Osteoblast (primary cell): ENCODE data around the gene MARVELD1. TPM values are rescaled to one million over a fixed set of nuclear protein-coding genes. Genes with fewer than 3 reads are reported as not detected.

Experiments
- DNase-seq: peaks from one replicate; pipeline ENCODE4 v3.0.0; 2011; ENCODE audit warnings: low spot score, mixed read lengths; ENCODE audit not compliant: insufficient read length; ENCODE audit errors: missing footprints
- H2AFZ ChIP-seq: 2 replicates; pipeline ENCODE4 v1.6.0; 2011; ENCODE audit warnings: mild to moderate bottlenecking, low read length
- H3K27ac ChIP-seq: 2 replicates; pipeline ENCODE4 v1.5.1; 2011; ENCODE audit warnings: mild to moderate bottlenecking, low read depth, low read length, moderate library complexity
- H3K27me3 ChIP-seq: 2 replicates; pipeline ENCODE4 v1.6.0; 2012; ENCODE audit warnings: mild to moderate bottlenecking, control low read depth, inconsistent platforms, low read length, moderate library complexity; ENCODE audit not compliant: insufficient read depth
- H3K36me3 ChIP-seq: 2 replicates; pipeline ENCODE4 v1.5.1; 2011; ENCODE audit warnings: mild to moderate bottlenecking, low read length, control low read depth, moderate library complexity; ENCODE audit not compliant: insufficient read depth
- H3K4me1 ChIP-seq: 2 replicates; pipeline ENCODE4 v1.5.1; 2011; ENCODE audit warnings: mild to moderate bottlenecking, low read length, control low read depth, moderate library complexity; ENCODE audit not compliant: insufficient read depth
- H3K4me2 ChIP-seq: 2 replicates; pipeline ENCODE4 v1.6.0; 2011; ENCODE audit warnings: mild to moderate bottlenecking, low read length; ENCODE audit not compliant: insufficient read depth
- H3K4me3 ChIP-seq: fragments of 200-600 bp; sonication (generic); 3 replicates; pipeline ENCODE4 v1.5.1; 2012; ENCODE audit warnings: mild to moderate bottlenecking, low read length, inconsistent platforms; ENCODE audit not compliant: insufficient read depth
- H3K79me2 ChIP-seq: 2 replicates; pipeline ENCODE4 v1.6.0; 2012; ENCODE audit warnings: mild to moderate bottlenecking, low read length, control low read depth, inconsistent platforms; ENCODE audit not compliant: insufficient read depth
- H3K9me3 ChIP-seq: 2 replicates; pipeline ENCODE4 v1.5.1; 2011; ENCODE audit warnings: low read depth, low read length, control low read depth
- H4K20me1 ChIP-seq: 2 replicates; pipeline ENCODE4 v1.6.0; 2012; ENCODE audit warnings: mild to moderate bottlenecking, low read length, control low read depth; ENCODE audit not compliant: insufficient read depth
- CTCF ChIP-seq: IDR thresholded peaks from 2 replicates; pipeline ENCODE4 v1.5.1; 2011; ENCODE audit warnings: mild to moderate bottlenecking, low read depth, low read length, moderate library complexity; ENCODE audit errors: extremely low read depth
- total RNA-seq: library from RNA; depleted of rRNA; stranded (reverse); fragments of >200 nt; gene quantifications from 2 replicates; pipeline ENCODE4 v1.2.3, GENCODE V29; 2012

MARVELD1 gene
- total RNA-seq, 1 donor, result 57.5 TPM

- no peaks in the 10 kb centered on the region for H3K4me1 ChIP-seq
- no peaks in the 10 kb centered on the region for H3K27me3 ChIP-seq
- no peaks in the 10 kb centered on the region for H3K9me3 ChIP-seq
- H2AFZ ChIP-seq, result no peak overlapping the region
- no peak overlapping the region for H3K4me2 ChIP-seq
- H4K20me1 ChIP-seq, result peaks cover 13% of the 10 kb centered on the region
- H3K79me2 ChIP-seq, result no peaks in the 10 kb centered on the region
- H3K27ac ChIP-seq, result no peak overlapping the region
- peaks cover 53% of the 10 kb centered on the region for H3K36me3 ChIP-seq
- no peak overlapping the region for H3K4me3 ChIP-seq
- peak; percentile 98 for DNase-seq
- peak; percentile 90 for TF ChIP-seq CTCF
Observed at GRCh38 chr10:97759158-97759887, 45.8 kb downstream of the MARVELD1 start.

- Histone ChIP-seq H3K27me3 (no peaks in the 10 kb centered on the region), H3K79me2 (no peaks in the 10 kb centered on the region)
- no peak for TF ChIP-seq CTCF
Observed at GRCh38 chr10:97759946-97760345, 46.4 kb downstream of the MARVELD1 start.

GRCh38 chr10:97760461-97761257 lies 47.1 kb downstream of the MARVELD1 start:
- peaks cover 13% of the 10 kb centered on the region for H4K20me1 ChIP-seq
- TF ChIP-seq CTCF, result no peak
- no peak overlapping the region for H2AFZ ChIP-seq
- H3K9me3 ChIP-seq, result no peaks in the 10 kb centered on the region
- no peaks in the 10 kb centered on the region for H3K27me3 ChIP-seq
- peak; percentile 10 for DNase-seq
- peaks cover 44% of the 10 kb centered on the region for H3K36me3 ChIP-seq
- no peak overlapping the region for H3K4me2 ChIP-seq
- no peaks in the 10 kb centered on the region for H3K4me1 ChIP-seq
- H3K79me2 ChIP-seq, result no peaks in the 10 kb centered on the region
- no peak overlapping the region for H3K4me3 ChIP-seq
- no peak overlapping the region for H3K27ac ChIP-seq

More at GRCh38 chr10:97759946-97760345, 46.4 kb downstream of the MARVELD1 start:
- no peaks in the 10 kb centered on the region for H3K4me1 ChIP-seq
- no peak overlapping the region for H2AFZ ChIP-seq
- H3K27ac ChIP-seq, result no peak overlapping the region
- H3K36me3 ChIP-seq, result peaks cover 47% of the 10 kb centered on the region
- H4K20me1 ChIP-seq, result peaks cover 13% of the 10 kb centered on the region
- H3K9me3 ChIP-seq, result no peaks in the 10 kb centered on the region
- peak; percentile 56 for DNase-seq
- no peak overlapping the region for H3K4me2 ChIP-seq
- no peak overlapping the region for H3K4me3 ChIP-seq

- no peaks in the 10 kb centered on the region for H3K27me3 ChIP-seq
- no peak for TF ChIP-seq CTCF
- H2AFZ ChIP-seq, result no peak overlapping the region
- H3K27ac ChIP-seq, result no peak overlapping the region
- H3K4me2 ChIP-seq, result no peak overlapping the region
- H3K4me3 ChIP-seq, result no peak overlapping the region
- H3K9me3 ChIP-seq, result no peaks in the 10 kb centered on the region
- H3K4me1 ChIP-seq, result no peaks in the 10 kb centered on the region
- peaks cover 16% of the 10 kb centered on the region for H4K20me1 ChIP-seq
- H3K36me3 ChIP-seq, result peaks cover 37% of the 10 kb centered on the region
- no peaks in the 10 kb centered on the region for H3K79me2 ChIP-seq
- peak; percentile 62 for DNase-seq
Observed at GRCh38 chr10:97761331-97761865, 47.9 kb downstream of the MARVELD1 start.
